HG03064 (cell line): Measurements from ENCODE around the gene NCAM1.

Experiments used
- ATAC-seq: cut with Tn5 transposase; IDR thresholded peaks from one replicate; pipeline ENCODE4 v1.9.1; 2021; ENCODE audit warnings: low read depth; ENCODE audit not compliant: unreplicated experiment

NCAM1 gene

GRCh38 chr11:112967082-112967481, 5.9 kb downstream of the NCAM1 start:
- no peak for ATAC-seq

- ATAC-seq: no peak
Measured at GRCh38 chr11:112968941-112969713, 7.9 kb downstream of the NCAM1 start.

GRCh38 chr11:112971195-112971594, 10.0 kb downstream of the NCAM1 start:
- no peak for ATAC-seq

GRCh38 chr11:112971827-112972226, 10.6 kb downstream of the NCAM1 start:
- no peak for ATAC-seq

GRCh38 chr11:112972399-112973145, 11.4 kb downstream of the NCAM1 start:
- no peak for ATAC-seq

- no peak for ATAC-seq
Measured at GRCh38 chr11:112975051-112975450, 13.8 kb downstream of the NCAM1 start.

- ATAC-seq: no peak
Measured at GRCh38 chr11:112975493-112975892, 14.3 kb downstream of the NCAM1 start.

GRCh38 chr11:112977755-112978154, 16.5 kb downstream of the NCAM1 start:
- ATAC-seq: no peak

- no peak for ATAC-seq
Measured at GRCh38 chr11:112983887-112984286, 22.7 kb downstream of the NCAM1 start.

GRCh38 chr11:112989198-112989597, 28.0 kb downstream of the NCAM1 start:
- no peak for ATAC-seq

- no peak for ATAC-seq
Measured at GRCh38 chr11:112993808-112994207, 32.6 kb downstream of the NCAM1 start.

GRCh38 chr11:112995423-112996090, 34.3 kb downstream of the NCAM1 start:
- ATAC-seq: no peak

GRCh38 chr11:112996994-112997393, 35.8 kb downstream of the NCAM1 start:
- no peak for ATAC-seq

- ATAC-seq: no peak
Measured at GRCh38 chr11:112997857-112998466, 36.7 kb downstream of the NCAM1 start.

GRCh38 chr11:112999520-112999919, 38.3 kb downstream of the NCAM1 start:
- no peak for ATAC-seq

- ATAC-seq: no peak
Measured at GRCh38 chr11:113001709-113002108, 40.5 kb downstream of the NCAM1 start.

- no peak for ATAC-seq
Measured at GRCh38 chr11:113006896-113007445, 45.8 kb downstream of the NCAM1 start.

GRCh38 chr11:113014262-113015097, 53.3 kb downstream of the NCAM1 start:
- no peak for ATAC-seq

- ATAC-seq: no peak
Measured at GRCh38 chr11:113015098-113015455, 53.9 kb downstream of the NCAM1 start.

- no peak for ATAC-seq
Measured at GRCh38 chr11:113016905-113017304, 55.7 kb downstream of the NCAM1 start.
